Astrocyte (in vitro differentiated cells and primary cell): Measurements from ENCODE around the gene KREMEN1. TPM values are rescaled to one million over a fixed set of nuclear protein-coding genes. Genes with fewer than 3 reads are reported as not detected.

Experiments
- DNase-seq: peaks from one replicate; pipeline ENCODE4 v3.0.0-alpha.2; 2010; ENCODE audit warnings: low read depth
- FAIRE-seq: peaks from 2 replicates; lab custom pipeline; 2011; peaks lifted over from hg19 to GRCh38; lab: Jason Lieb, UNC
- H2AFZ ChIP-seq: 2 replicates; pipeline ENCODE4 v1.6.0; 2012; ENCODE audit warnings: low read depth, low read length, inconsistent platforms
- H3K27ac ChIP-seq: 2 replicates; pipeline ENCODE4 v1.5.1; 2011; ENCODE audit warnings: low read depth, low read length, inconsistent platforms
- H3K27me3 ChIP-seq: 2 replicates; pipeline ENCODE4 v1.6.0; 2011; ENCODE audit warnings: low read length, inconsistent platforms; ENCODE audit not compliant: insufficient read depth
- H3K36me3 ChIP-seq: 2 replicates; pipeline ENCODE4 v1.5.1; 2011; ENCODE audit warnings: low read length, inconsistent platforms; ENCODE audit not compliant: insufficient read depth
- H3K4me1 ChIP-seq: 2 replicates; pipeline ENCODE4 v1.5.1; 2011; ENCODE audit warnings: low read length, inconsistent platforms; ENCODE audit not compliant: insufficient read depth
- H3K4me2 ChIP-seq: 2 replicates; pipeline ENCODE4 v1.6.0; 2012; ENCODE audit warnings: low read length, inconsistent platforms
- H3K4me3 ChIP-seq: 2 replicates; pipeline ENCODE4 v1.5.1; 2011; ENCODE audit warnings: low read depth, mild to moderate bottlenecking, low read length, inconsistent platforms; ENCODE audit not compliant: insufficient read depth
- H3K79me2 ChIP-seq: 2 replicates; pipeline ENCODE4 v1.6.0; 2012; ENCODE audit warnings: mild to moderate bottlenecking, low read length, inconsistent platforms; ENCODE audit not compliant: insufficient read depth
- H3K9ac ChIP-seq: 2 replicates; pipeline ENCODE4 v1.6.0; 2012; ENCODE audit warnings: mild to moderate bottlenecking, low read length, inconsistent platforms
- H3K9me3 ChIP-seq: 2 replicates; pipeline ENCODE4 v1.5.1; 2012; ENCODE audit warnings: low read depth, mild to moderate bottlenecking, low read length, inconsistent platforms; ENCODE audit not compliant: insufficient read depth
- H4K20me1 ChIP-seq: 2 replicates; pipeline ENCODE4 v1.6.0; 2012; ENCODE audit warnings: low read length, inconsistent platforms; ENCODE audit not compliant: insufficient read depth
- H3K27ac Mint-ChIP-seq: one replicate; pipeline ENCODE4 v1.8.0; 2021; ENCODE audit warnings: mild to moderate bottlenecking, mixed read lengths; ENCODE audit not compliant: unreplicated experiment
- H3K27me3 Mint-ChIP-seq: one replicate; pipeline ENCODE4 v1.8.0; 2021; ENCODE audit warnings: low read depth, mixed read lengths; ENCODE audit not compliant: unreplicated experiment
- H3K36me3 Mint-ChIP-seq: one replicate; pipeline ENCODE4 v1.8.0; 2021; ENCODE audit warnings: low read depth, mixed read lengths; ENCODE audit not compliant: unreplicated experiment
- H3K4me1 Mint-ChIP-seq: one replicate; pipeline ENCODE4 v1.8.0; 2021; ENCODE audit warnings: low read depth, mixed read lengths; ENCODE audit not compliant: unreplicated experiment
- H3K4me3 Mint-ChIP-seq: one replicate; pipeline ENCODE4 v1.8.0; 2021; ENCODE audit warnings: mild to moderate bottlenecking, moderate library complexity, mixed read lengths; ENCODE audit not compliant: unreplicated experiment
- H3K9me3 Mint-ChIP-seq: one replicate; pipeline ENCODE4 v1.8.0; 2021; ENCODE audit warnings: mild to moderate bottlenecking, mixed read lengths; ENCODE audit not compliant: unreplicated experiment
- CTCF ChIP-seq: IDR thresholded peaks from 2 replicates; pipeline ENCODE4 v1.5.1; 2011; ENCODE audit warnings: low read depth, mild to moderate bottlenecking, inconsistent platforms, low read length, moderate library complexity; ENCODE audit not compliant: insufficient read depth
- EZH2 ChIP-seq: IDR thresholded peaks from 2 replicates; pipeline ENCODE4 v1.6.1; 2012; ENCODE audit warnings: mild to moderate bottlenecking, low read length, inconsistent platforms; ENCODE audit not compliant: insufficient read depth
- total RNA-seq: library from RNA; stranded (reverse); gene quantifications from 2 replicates; pipeline ENCODE4 v1.2.1, GENCODE V29; 2021

Gene KREMEN1
- total RNA-seq, 1 donor from 2014 or later: 3.3 TPM

GRCh38 chr22:29194184-29194583 is 121.3 kb downstream of the KREMEN1 start:
- H3K4me3 Mint-ChIP-seq: no peak overlapping the region
- no peak for FAIRE-seq
- peaks cover 3% of the 10 kb centered on the region for H3K9me3 Mint-ChIP-seq

GRCh38 chr22:29195118-29195963 is 122.5 kb downstream of the KREMEN1 start:
- TF ChIP-seq CTCF: no peak
- TF ChIP-seq EZH2: no peak
- H3K27me3 Mint-ChIP-seq: peaks cover 9% of the 10 kb centered on the region
- DNase-seq (no peak), FAIRE-seq (no peak)
- no peaks in the 10 kb centered on the region for H3K79me2 ChIP-seq
- no peaks in the 10 kb centered on the region for H3K36me3 ChIP-seq
- no peak overlapping the region for H3K4me2 ChIP-seq
- no peaks in the 10 kb centered on the region for H3K4me1 Mint-ChIP-seq
- H3K9me3 Mint-ChIP-seq: peaks cover 3% of the 10 kb centered on the region
- H3K9ac ChIP-seq: no peak overlapping the region
- H2AFZ ChIP-seq: no peak overlapping the region
- no peak overlapping the region for H3K27ac Mint-ChIP-seq
- no peaks in the 10 kb centered on the region for H3K9me3 ChIP-seq
- no peak overlapping the region for H3K4me3 ChIP-seq
- no peaks in the 10 kb centered on the region for H4K20me1 ChIP-seq
- no peaks in the 10 kb centered on the region for H3K27me3 ChIP-seq
- H3K4me1 ChIP-seq: no peaks in the 10 kb centered on the region
- H3K36me3 Mint-ChIP-seq: no peaks in the 10 kb centered on the region
- no peak overlapping the region for H3K27ac ChIP-seq
- H3K4me3 Mint-ChIP-seq: peak overlapping the region; percentile 35

More at GRCh38 chr22:29194184-29194583, 121.3 kb downstream of the KREMEN1 start:
- Histone ChIP-seq H3K4me3 (no peak overlapping the region), H3K4me2 (no peak overlapping the region), H3K27me3 (no peaks in the 10 kb centered on the region), H3K9ac (no peak overlapping the region), H3K79me2 (no peaks in the 10 kb centered on the region), H2AFZ (no peak overlapping the region), H3K36me3 (no peaks in the 10 kb centered on the region), H3K9me3 (no peaks in the 10 kb centered on the region), H4K20me1 (no peaks in the 10 kb centered on the region), H3K4me1 (no peaks in the 10 kb centered on the region), H3K27ac (no peak overlapping the region)
- TF ChIP-seq CTCF (no peak), EZH2 (no peak)
- no peak for DNase-seq
- Mint-ChIP-seq H3K27ac (no peak overlapping the region), H3K27me3 (peaks cover 11% of the 10 kb centered on the region), H3K36me3 (no peaks in the 10 kb centered on the region), H3K4me1 (no peaks in the 10 kb centered on the region)
